GM12891 (cell line): ENCODE data around the gene CIB4.

Experiments
- POLR2A ChIP-seq: IDR thresholded peaks from 2 replicates; pipeline ENCODE4 v1.6.1; 2011; ENCODE audit warnings: low read depth, low read length, control low read depth
- POLR2AphosphoS5 ChIP-seq: IDR thresholded peaks from 2 replicates; pipeline ENCODE4 v1.6.1; 2011; ENCODE audit warnings: low read depth, low read length, control low read depth
- TAF1 ChIP-seq: IDR thresholded peaks from 2 replicates; pipeline ENCODE4 v1.6.1; 2011; ENCODE audit warnings: low read depth, low read length, control low read depth

- TF ChIP-seq POLR2AphosphoS5 (no peak), TAF1 (no peak), POLR2A (no peak)
These were observed 10.4 kb downstream of the CIB4 start for GRCh38 chr2:26630669-26631360.
